HCT116 (cell line): Measurements from ENCODE around the gene PKN1. TPM values are rescaled to one million over a fixed set of nuclear protein-coding genes. Genes with fewer than 3 reads are reported as not detected.

Experiments
- ATAC-seq: fragments of 200-7000 bp; cut with Tn5 transposase; 2 replicates; pipeline ENCODE4 v1.9.1; 2020; ENCODE audit warnings: mild to moderate bottlenecking, moderate library complexity
- BruUV-seq: library from RNA; stranded (reverse); fragments of 400-500 nt; replicated peaks from 2 replicates; lab custom pipeline; 2021; lab: Mats Ljungman, UMichigan
- CTCF ChIA-PET: fragments of 300-600 bp; sonication (Branson Sonifier 250); formaldehyde crosslinking; loops from one replicate; lab custom pipeline; 2021; ENCODE audit warnings: antibody characterized with exemption; lab: Charles Lee
- POLR2A ChIA-PET: fragments of 300-600, 350-600 bp; sonication (Branson Sonifier 250); formaldehyde crosslinking; loops from one replicate; lab custom pipeline; 2021; ENCODE audit warnings: antibody characterized with exemption; lab: Charles Lee
- RAD21 ChIA-PET, 2 experiments: fragments of 300-600 bp; sonication (Branson Sonifier 250); formaldehyde crosslinking; loops; one replicate each; lab custom pipeline; 2023; ENCODE audit warnings: low total read pairs in 2 of 2; ENCODE audit not compliant: uncharacterized antibody in 2 of 2, unreplicated experiment in 2 of 2, low non-redundant PET in 1 of 2; lab: Charles Lee
- DNase-seq: peaks from one replicate; pipeline ENCODE4 v3.0.0-alpha.2; 2010; ENCODE audit warnings: low read depth, low spot score
- H2AFZ ChIP-seq: fragments of 200-600 bp; shearing (Covaris generic), sonication (generic); 2 replicates; pipeline ENCODE4 v1.6.1; 2017; ENCODE audit warnings: low read depth, mixed run types, mixed read lengths, antibody characterized with exemption, low read length; ENCODE audit not compliant: poor library complexity, severe bottlenecking
- H3K27ac ChIP-seq: 2 replicates; pipeline ENCODE4 v1.5.1; 2012; ENCODE audit warnings: low read depth, low read length
- H3K27me3 ChIP-seq: fragments of 200-600 bp; sonication (generic); 2 replicates; pipeline ENCODE4 v1.6.1; 2016; ENCODE audit warnings: mixed run types, low read length, mixed read lengths; ENCODE audit not compliant: insufficient read depth
- H3K36me3 ChIP-seq, 2 experiments: fragments of 200-500 bp in 1 of 2; fragments of 200-600 bp in 1 of 2; sonication (Bioruptor generic) in 1 of 2; sonication (generic) in 1 of 2; 2 replicates each; pipeline versions ENCODE4 v1.5.1 to v1.6.1; 2014 to 2016; ENCODE audit warnings: low read length in 2 of 2, inconsistent platforms in 1 of 2, mixed read lengths in 1 of 2, mixed run types in 1 of 2; ENCODE audit not compliant: insufficient read depth in 2 of 2, control insufficient read depth in 1 of 2
- H3K4me1 ChIP-seq, 2 experiments: fragments of 200-600 bp in 1 of 2; sonication (generic) in 1 of 2; 2 replicates each; pipeline versions ENCODE4 v1.5.1 to v1.6.1; 2012 to 2017; ENCODE audit warnings: low read length in 2 of 2, inconsistent platforms in 1 of 2, mild to moderate bottlenecking in 1 of 2, mixed read lengths in 1 of 2, mixed run types in 1 of 2, moderate library complexity in 1 of 2; ENCODE audit not compliant: insufficient read depth in 2 of 2, control insufficient read depth in 1 of 2
- H3K4me2 ChIP-seq: fragments of 200-600 bp; sonication (generic); 2 replicates; pipeline ENCODE4 v1.6.1; 2017; ENCODE audit warnings: mixed run types, low read length, mixed read lengths
- H3K4me3 ChIP-seq, 2 experiments: fragments of 200-600 bp in 1 of 2; sonication (generic) in 1 of 2; replicated peaks in 1 of 2; 2 replicates each; pipeline ENCODE4 v1.5.1; 2011 to 2016; ENCODE audit warnings: low read length in 2 of 2, control low read depth in 1 of 2, low read depth in 1 of 2, mild to moderate bottlenecking in 1 of 2, mixed read lengths in 1 of 2, mixed run types in 1 of 2
- H3K79me2 ChIP-seq: fragments of 200-600 bp; sonication (generic); 2 replicates; pipeline ENCODE4 v1.6.1; 2017; ENCODE audit warnings: mild to moderate bottlenecking, mixed run types, low read length, moderate library complexity, mixed read lengths; ENCODE audit not compliant: insufficient read depth
- H3K9ac ChIP-seq: fragments of 200-600 bp; sonication (generic); 2 replicates; pipeline ENCODE4 v1.6.1; 2016; ENCODE audit warnings: low read length, mixed read lengths
- H3K9me2 ChIP-seq: fragments of 200-600 bp; sonication (generic), shearing (Covaris generic); 2 replicates; pipeline ENCODE4 v1.6.1; 2017; ENCODE audit warnings: mixed run types, mild to moderate bottlenecking, moderate library complexity; ENCODE audit not compliant: insufficient read depth
- H3K9me3 ChIP-seq, 2 experiments: fragments of 200-500 bp in 1 of 2; fragments of 200-600 bp in 1 of 2; sonication (Bioruptor generic) in 1 of 2; sonication (generic) in 1 of 2; 2 replicates each; pipeline ENCODE4 v1.6.1; 2014 to 2017; ENCODE audit warnings: low read length in 2 of 2, mixed read lengths in 2 of 2, inconsistent platforms in 1 of 2, low read depth in 1 of 2, mild to moderate bottlenecking in 1 of 2, mixed run types in 1 of 2, moderate library complexity in 1 of 2; ENCODE audit not compliant: control insufficient read depth in 1 of 2, insufficient read depth in 1 of 2
- H4K20me1 ChIP-seq: fragments of 200-600 bp; sonication (generic), shearing (Covaris generic); 2 replicates; pipeline ENCODE4 v1.6.1; 2017; ENCODE audit warnings: mixed run types, mild to moderate bottlenecking, moderate library complexity; ENCODE audit not compliant: insufficient read depth
- CTCF ChIP-seq, 3 experiments: fragments of 200-600 bp in 1 of 3; sonication (generic) in 1 of 3; IDR thresholded peaks in 2 of 3; conservative IDR thresholded peaks in 1 of 3; 2 replicates each; pipeline ENCODE4 v1.5.1; 2012 to 2017; ENCODE audit warnings: low read depth in 2 of 3, low read length in 2 of 3, antibody characterized with exemption in 1 of 3, borderline replicate concordance in 1 of 3, control low read depth in 1 of 3, mild to moderate bottlenecking in 1 of 3, mixed read lengths in 1 of 3, mixed run types in 1 of 3, moderate library complexity in 1 of 3; ENCODE audit not compliant: insufficient read depth in 1 of 3
- EGR1 ChIP-seq: IDR thresholded peaks from 2 replicates; pipeline ENCODE4 v1.6.1; 2012; ENCODE audit warnings: low read depth
- ELF1 ChIP-seq: IDR thresholded peaks from 2 replicates; pipeline ENCODE4 v1.6.1; 2012; ENCODE audit warnings: low read depth, borderline replicate concordance
- EZH2phosphoT487 ChIP-seq: fragments of 200-600 bp; IDR thresholded peaks from 2 replicates; pipeline ENCODE4 v1.6.1; 2018; ENCODE audit warnings: antibody characterized with exemption, borderline replicate concordance
- JUND ChIP-seq: IDR thresholded peaks from 2 replicates; pipeline ENCODE4 v1.6.1; 2012
- MAX ChIP-seq: IDR thresholded peaks from 2 replicates; pipeline ENCODE4 v1.6.1; 2012
- POLR2A ChIP-seq: IDR thresholded peaks from 2 replicates; pipeline ENCODE4 v1.7.0; 2011; ENCODE audit warnings: borderline replicate concordance; ENCODE audit not compliant: insufficient read depth, insufficient read length; ENCODE audit errors: extremely low read depth
- RAD21 ChIP-seq: IDR thresholded peaks from 2 replicates; pipeline ENCODE4 v1.6.1; 2012; ENCODE audit warnings: low read depth, mild to moderate bottlenecking
- TCF7L2 ChIP-seq: IDR thresholded peaks from 2 replicates; pipeline ENCODE4 v1.7.0; 2011; ENCODE audit warnings: borderline replicate concordance, inconsistent platforms; ENCODE audit not compliant: insufficient read depth, insufficient read length; ENCODE audit errors: extremely low read depth
- ZFX ChIP-seq: fragments of 450-650 bp; IDR thresholded peaks from 2 replicates; pipeline ENCODE4 v1.6.1; 2017
- ZNF274 ChIP-seq: fragments of 200-500 bp; sonication (Bioruptor generic); IDR thresholded peaks from 2 replicates; pipeline ENCODE4 v1.6.1; 2014; ENCODE audit warnings: mild to moderate bottlenecking, low read depth, low read length, inconsistent platforms
- intact Hi-C: fragments of 100-400 bp; cut with micrococcal nuclease; formaldehyde crosslinking; loops from 2 replicates; pipeline ENCODE4 v1.10.0; 2022
- total RNA-seq: library from RNA; stranded (reverse); gene quantifications from one replicate; pipeline ENCODE4 v1.2.1, GENCODE V29; 2021; ENCODE audit not compliant: unreplicated experiment

PKN1 gene
- total RNA-seq, 1 experiment from 2014 or later, result 248 TPM

DNA sequence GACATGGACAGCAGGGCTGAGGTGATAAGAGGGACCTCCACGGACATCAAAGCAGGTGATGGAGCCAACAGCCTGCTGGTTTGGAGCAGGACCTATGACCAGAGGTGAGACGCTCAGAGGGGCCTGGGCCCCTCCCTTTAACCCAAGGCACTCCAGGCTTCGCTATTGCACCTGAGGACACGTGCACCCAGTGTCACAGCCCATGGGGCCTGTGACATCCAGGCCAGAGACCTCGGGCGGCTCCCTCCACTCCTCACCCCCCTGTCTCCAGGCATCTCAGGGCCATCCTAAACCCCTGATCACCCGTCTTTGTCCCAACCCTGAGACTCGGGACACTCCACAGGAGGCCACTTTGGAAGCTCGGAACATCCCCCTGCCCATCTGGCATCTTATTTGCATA, 38.9 kb upstream of the PKN1 start:
- H3K36me3 ChIP-seq, result peaks cover 13 to 21% of the 10 kb centered on the region in 2 experiments; a peak in 3 of 4 replicates

GRCh38 chr19:14395262-14395661, 37.8 kb upstream of the PKN1 start:
- DNase-seq (no peak), ATAC-seq (no peak; the same call in 1 of the 2 replicates)
- RAD21 ChIA-PET, result no interaction called here
- Histone ChIP-seq H3K9ac (no peak overlapping the region), H3K36me3 (peaks cover 13 to 25% of the 10 kb centered on the region in 2 experiments), H3K27ac (no peak overlapping the region), H3K27me3 (no peaks in the 10 kb centered on the region), H3K9me3 (no peaks in the 10 kb centered on the region), H2AFZ (no peak overlapping the region), H4K20me1 (no peaks in the 10 kb centered on the region), H3K9me2 (no peaks in the 10 kb centered on the region), H3K4me1 (no peaks in the 10 kb centered on the region), H3K4me3 (no peak overlapping the region), H3K79me2 (no peaks in the 10 kb centered on the region)
- POLR2A ChIA-PET, result no interaction called here
- intact Hi-C loops, result no loop called here
- CTCF ChIA-PET, result no interaction called here
- no TSS peak for BruUV-seq
- TF ChIP-seq EGR1 (no peak), MAX (no peak), POLR2A (no peak), ELF1 (no peak), TCF7L2 (no peak), CTCF (IDR thresholded peaks at IDR 0.05 in 2 of 3, conservative IDR thresholded peaks at IDR 0.05 in 1 of 3; ENCODE audit: borderline replicate concordance in 1 of 3, insufficient read depth in 1 of 3, low read depth in 2 of 3, low read length in 2 of 3) (no peak), ZNF274 (no peak)
- TF ChIP-seq, all 23 proteins: peak for 0
- H3K4me2 ChIP-seq, result no peak overlapping the region

More for the DNA sequence above, 38.9 kb upstream of the PKN1 start:
- no peak overlapping the region for H3K4me2 ChIP-seq
- no peak overlapping the region for H3K9ac ChIP-seq
- intact Hi-C loops, result no loop called here
- no peaks in the 10 kb centered on the region for H3K27me3 ChIP-seq
- no peaks in the 10 kb centered on the region for H4K20me1 ChIP-seq
- ATAC-seq, result no peak
- H3K4me1 ChIP-seq, result no peaks in the 10 kb centered on the region
- CTCF ChIA-PET, result no interaction called here
- no peak for TF ChIP-seq EZH2phosphoT487
- no peak for TF ChIP-seq ZFX
- TF ChIP-seq RAD21, result no peak
- TF ChIP-seq EGR1, result no peak
- no peak for TF ChIP-seq JUND
- no peak for TF ChIP-seq ZNF274
- TF ChIP-seq POLR2A, result no peak
- no peaks in the 10 kb centered on the region for H3K9me2 ChIP-seq
- RAD21 ChIA-PET, result no interaction called here
- POLR2A ChIA-PET, result no interaction called here
- no peaks in the 10 kb centered on the region for H3K9me3 ChIP-seq
- no peak overlapping the region for H3K4me3 ChIP-seq
- H2AFZ ChIP-seq, result no peak overlapping the region
- no peak for DNase-seq
- no TSS peak for BruUV-seq
- no peaks in the 10 kb centered on the region for H3K79me2 ChIP-seq
- no peak overlapping the region for H3K27ac ChIP-seq
